ENCODE data around the gene PHYHD1.
"Not testable (repeated sequence)": the region's sequence is repeated elsewhere in the genome, so short reads cannot be mapped to it uniquely, and the experiment has no call there.

Gene PHYHD1

GRCh38 chr9:128940271-128940921, 19.6 kb downstream of the PHYHD1 start:
- Histone ChIP-seq H3K27ac (peak overlapping the region; percentile 24; the same call in 1 of the 2 replicates), H3K27me3 (ENCODE audit: insufficient read depth, low read depth, severe bottlenecking) (no peaks in the 10 kb centered on the region), H3K36me3 (peaks cover 5% of the 10 kb centered on the region), H3K9me3 (ENCODE audit: severe bottlenecking) (no peaks in the 10 kb centered on the region), H3K4me3 (ENCODE audit: low read depth, low read length) (no peak overlapping the region)
- peak; percentile 70 for DNase-seq
- TF ChIP-seq CTCF (IDR thresholded peaks at IDR 0.05; ENCODE audit: low read depth, low read length): no peak

- H3K27me3 ChIP-seq (ENCODE audit: insufficient read depth, low read depth, severe bottlenecking): no peaks in the 10 kb centered on the region
- H3K27ac ChIP-seq: no peak overlapping the region; the same call in 1 of the 2 replicates
- DNase-seq: no peak
- no peaks in the 10 kb centered on the region for H3K9me3 ChIP-seq (ENCODE audit: severe bottlenecking)
- peaks cover 12% of the 10 kb centered on the region for H3K36me3 ChIP-seq
- no peak for TF ChIP-seq CTCF (IDR thresholded peaks at IDR 0.05; ENCODE audit: low read depth, low read length)
- no peak overlapping the region for H3K4me3 ChIP-seq (ENCODE audit: low read depth, low read length)
These were observed 20.4 kb downstream of the PHYHD1 start for GRCh38 chr9:128940946-128941755.

GRCh38 chr9:128943832-128944620, 23.2 kb downstream of the PHYHD1 start:
- H3K9me3 ChIP-seq (ENCODE audit: severe bottlenecking): no peaks in the 10 kb centered on the region
- peaks cover 26% of the 10 kb centered on the region for H3K36me3 ChIP-seq
- no peak for DNase-seq
- no peak for TF ChIP-seq CTCF (IDR thresholded peaks at IDR 0.05; ENCODE audit: low read depth, low read length)
- H3K4me3 ChIP-seq (ENCODE audit: low read depth, low read length): no peak overlapping the region
- no peak overlapping the region for H3K27ac ChIP-seq
- no peaks in the 10 kb centered on the region for H3K27me3 ChIP-seq (ENCODE audit: insufficient read depth, low read depth, severe bottlenecking)

- not testable (repeated sequence) for H3K27ac ChIP-seq; H3K9me3 ChIP-seq (ENCODE audit: severe bottlenecking); DNase-seq; H3K27me3 ChIP-seq (ENCODE audit: insufficient read depth, low read depth, severe bottlenecking); H3K4me3 ChIP-seq (ENCODE audit: low read depth, low read length)
- H3K36me3 ChIP-seq: peaks cover 35% of the 10 kb centered on the region
These were observed 24.2 kb downstream of the PHYHD1 start for GRCh38 chr9:128944966-128945365.

- Histone ChIP-seq H3K36me3 (peaks cover 45% of the 10 kb centered on the region), H3K27ac (no peak overlapping the region), H3K4me3 (ENCODE audit: low read depth, low read length) (no peak overlapping the region), H3K9me3 (ENCODE audit: severe bottlenecking) (no peaks in the 10 kb centered on the region), H3K27me3 (ENCODE audit: insufficient read depth, low read depth, severe bottlenecking) (no peaks in the 10 kb centered on the region)
- DNase-seq: no peak
- TF ChIP-seq CTCF (IDR thresholded peaks at IDR 0.05; ENCODE audit: low read depth, low read length): no peak
These were observed 25.2 kb downstream of the PHYHD1 start for GRCh38 chr9:128945798-128946501.
